MCF 10A (cell line): ENCODE results near the gene JMJD6. TPM values are rescaled to one million over a fixed set of nuclear protein-coding genes. Genes with fewer than 3 reads are reported as not detected.

Experiments used
- BruUV-seq: library from RNA; stranded (reverse); fragments of 400-500 nt; replicated peaks from 2 replicates; lab custom pipeline; 2021; lab: Mats Ljungman, UMichigan
- CTCF ChIA-PET: fragments of 300-600 bp; sonication (Branson Sonifier 250); formaldehyde crosslinking; extraction: SDS; loops from one replicate; lab custom pipeline; 2021; ENCODE audit warnings: antibody characterized with exemption, inconsistent platforms; lab: Yijun Ruan, JAX
- POLR2A ChIA-PET: fragments of 300-600, 350-650 bp; sonication (Branson Sonifier 250); formaldehyde crosslinking; extraction: SDS; loops from one replicate; lab custom pipeline; 2020; ENCODE audit warnings: antibody characterized with exemption, inconsistent platforms; lab: Yijun Ruan, JAX
- DNase-seq: peaks from one replicate; pipeline ENCODE4 v3.0.0-alpha.2; 2018; ENCODE audit not compliant: unreplicated experiment
- H3K27ac Mint-ChIP-seq: one replicate; pipeline ENCODE4 v1.8.0; 2022; ENCODE audit warnings: mild to moderate bottlenecking, low read depth, mixed read lengths; ENCODE audit not compliant: unreplicated experiment
- H3K27me3 Mint-ChIP-seq: one replicate; pipeline ENCODE4 v1.8.0; 2022; ENCODE audit warnings: mixed read lengths; ENCODE audit not compliant: insufficient read depth, unreplicated experiment
- H3K36me3 Mint-ChIP-seq: one replicate; pipeline ENCODE4 v1.8.0; 2022; ENCODE audit warnings: mild to moderate bottlenecking, moderate library complexity, mixed read lengths; ENCODE audit not compliant: insufficient read depth, unreplicated experiment
- H3K4me1 Mint-ChIP-seq: one replicate; pipeline ENCODE4 v1.8.0; 2022; ENCODE audit warnings: mixed read lengths; ENCODE audit not compliant: insufficient read depth, unreplicated experiment
- H3K4me3 Mint-ChIP-seq: one replicate; pipeline ENCODE4 v1.8.0; 2022; ENCODE audit warnings: mild to moderate bottlenecking, moderate library complexity, mixed read lengths; ENCODE audit not compliant: unreplicated experiment
- H3K9me3 Mint-ChIP-seq: one replicate; pipeline ENCODE4 v1.8.0; 2022; ENCODE audit warnings: mixed read lengths; ENCODE audit not compliant: unreplicated experiment
- CTCF ChIP-seq: fragments of 200-600 bp; IDR thresholded peaks from one replicate; pipeline ENCODE4 v1.8.0; 2022; ENCODE audit warnings: antibody characterized with exemption, mild to moderate bottlenecking; ENCODE audit not compliant: unreplicated experiment
- intact Hi-C: fragments of 100-400 bp; cut with micrococcal nuclease; formaldehyde crosslinking; loops from 2 replicates; pipeline ENCODE4 v1.14.1; 2022
- total RNA-seq: library from RNA; stranded (reverse); gene quantifications from 2 replicates; pipeline ENCODE4 v1.2.3, GENCODE V29; 2022

The JMJD6 gene
- total RNA-seq, 1 experiment from 2014 or later, result 29.4 TPM

GRCh38 chr17:76758570-76758969 lies 32.2 kb upstream of the JMJD6 start:
- ChIA-PET CTCF (interaction anchor here (0.9 kb wide), 1 partner anchor 308 kb away, joined by 5 read pairs; no protein-coding TSS in a partner anchor), POLR2A (interaction anchor here (0.6 to 1.0 kb wide), 3 partner anchors 14 to 32 kb away, joined by 3 to 4 read pairs (median 3); partner anchors contain the start of gene METTL23)
- H3K27ac Mint-ChIP-seq, result no peak overlapping the region
- H3K36me3 Mint-ChIP-seq, result peaks cover 17% of the 10 kb centered on the region
- H3K4me3 Mint-ChIP-seq, result no peak overlapping the region
- BruUV-seq, result no TSS peak
- no peaks in the 10 kb centered on the region for H3K27me3 Mint-ChIP-seq
- no peak for TF ChIP-seq CTCF
- DNase-seq, result no peak
- H3K9me3 Mint-ChIP-seq, result no peaks in the 10 kb centered on the region
- peaks cover 5% of the 10 kb centered on the region for H3K4me1 Mint-ChIP-seq
- intact Hi-C loops, result no loop called here

- Mint-ChIP-seq H3K4me3 (no peak overlapping the region), H3K4me1 (peaks cover 5% of the 10 kb centered on the region), H3K36me3 (peaks cover 17% of the 10 kb centered on the region), H3K9me3 (no peaks in the 10 kb centered on the region), H3K27ac (no peak overlapping the region), H3K27me3 (no peaks in the 10 kb centered on the region)
- CTCF ChIA-PET, result no interaction called here
- DNase-seq, result no peak
- POLR2A ChIA-PET, result no interaction called here
- BruUV-seq, result no TSS peak
- TF ChIP-seq CTCF, result no peak
- intact Hi-C loops, result no loop called here
These were observed 30.9 kb upstream of the JMJD6 start for GRCh38 chr17:76757256-76757655.

GRCh38 chr17:76755285-76755684 lies 28.9 kb upstream of the JMJD6 start:
- H3K27ac Mint-ChIP-seq, result no peak overlapping the region

More at GRCh38 chr17:76755285-76755684, 28.9 kb upstream of the JMJD6 start:
- TF ChIP-seq CTCF, result no peak
- ChIA-PET CTCF (interaction anchor here (0.6 to 1.1 kb wide), 6 partner anchors 12 to 1232 kb away, joined by 3 to 7 read pairs (median 4); no protein-coding TSS in a partner anchor), POLR2A (interaction anchor here (0.7 to 0.8 kb wide), 2 partner anchors 9 to 17 kb away, joined by 3 to 4 read pairs; partner anchors contain the start of gene MFSD11)
- no TSS peak for BruUV-seq
- Mint-ChIP-seq H3K4me3 (no peak overlapping the region), H3K9me3 (no peaks in the 10 kb centered on the region), H3K4me1 (peaks cover 5% of the 10 kb centered on the region), H3K36me3 (peaks cover 21% of the 10 kb centered on the region), H3K27me3 (no peaks in the 10 kb centered on the region)
- DNase-seq, result no peak
- intact Hi-C loops, result no loop called here
